HEK293 (cell line): ENCODE data around the gene DACT3.

Source experiments
- CTCF ChIP-seq: fragments of 450-650 bp; formaldehyde crosslinking; IDR thresholded peaks from 2 replicates; pipeline ENCODE4 v1.5.1; 2016; ENCODE audit warnings: missing biosample characterization, missing genetic modification characterization
- EGR2 ChIP-seq: fragments of 450-650 bp; formaldehyde crosslinking; IDR thresholded peaks from 2 replicates; pipeline ENCODE4 v1.5.1; 2016; ENCODE audit warnings: low read depth, missing biosample characterization, missing genetic modification characterization
- KLF10 ChIP-seq: fragments of 450-650 bp; IDR thresholded peaks from 2 replicates; pipeline ENCODE4 v1.5.1; 2018; ENCODE audit warnings: missing biosample characterization, mild to moderate bottlenecking, missing genetic modification characterization
- RBAK ChIP-seq: fragments of 450-650 bp; formaldehyde crosslinking; IDR thresholded peaks from 2 replicates; pipeline ENCODE4 v1.5.1; 2016; ENCODE audit warnings: missing biosample characterization, missing genetic modification characterization
- ZBTB10 ChIP-seq: fragments of 450-650 bp; formaldehyde crosslinking; IDR thresholded peaks from 2 replicates; pipeline ENCODE4 v1.5.1; 2016; ENCODE audit warnings: missing biosample characterization, missing genetic modification characterization
- ZNF174 ChIP-seq: fragments of 450-650 bp; formaldehyde crosslinking; IDR thresholded peaks from 2 replicates; pipeline ENCODE4 v1.5.0; 2017; ENCODE audit warnings: missing biosample characterization, mild to moderate bottlenecking, missing genetic modification characterization
- ZNF341 ChIP-seq: fragments of 450-650 bp; formaldehyde crosslinking; IDR thresholded peaks from 2 replicates; pipeline ENCODE4; 2016; ENCODE audit warnings: low read depth, missing biosample characterization, missing genetic modification characterization
- ZNF394 ChIP-seq: fragments of 450-650 bp; formaldehyde crosslinking; IDR thresholded peaks from 2 replicates; pipeline ENCODE4 v1.5.1; 2016; ENCODE audit warnings: missing biosample characterization, missing genetic modification characterization, mild to moderate bottlenecking, moderate library complexity, borderline replicate concordance
- ZNF404 ChIP-seq: fragments of 450-650 bp; formaldehyde crosslinking; IDR thresholded peaks from 2 replicates; pipeline ENCODE4 v1.5.1; 2017; ENCODE audit warnings: missing biosample characterization, missing genetic modification characterization
- ZNF488 ChIP-seq: fragments of 450-650 bp; formaldehyde crosslinking; IDR thresholded peaks from 2 replicates; pipeline ENCODE4 v1.5.1; 2016; ENCODE audit warnings: missing biosample characterization, missing genetic modification characterization
- ZNF548 ChIP-seq: fragments of 450-650 bp; formaldehyde crosslinking; IDR thresholded peaks from 2 replicates; pipeline ENCODE4 v1.5.1; 2016; ENCODE audit warnings: missing biosample characterization, missing genetic modification characterization
- ZNF596 ChIP-seq: fragments of 450-650 bp; IDR thresholded peaks from 2 replicates; pipeline ENCODE4 v1.5.0; 2018; ENCODE audit warnings: missing biosample characterization, mild to moderate bottlenecking, missing genetic modification characterization, moderate library complexity
- ZNF629 ChIP-seq: fragments of 450-650 bp; formaldehyde crosslinking; IDR thresholded peaks from 2 replicates; pipeline ENCODE4 v1.5.1; 2017; ENCODE audit warnings: missing biosample characterization, missing genetic modification characterization
- ZNF654 ChIP-seq: fragments of 450-650 bp; formaldehyde crosslinking; IDR thresholded peaks from 2 replicates; pipeline ENCODE4 v1.5.1; 2016; ENCODE audit warnings: low read depth, missing biosample characterization, missing genetic modification characterization
- ZNF692 ChIP-seq: fragments of 450-650 bp; formaldehyde crosslinking; IDR thresholded peaks from 2 replicates; pipeline ENCODE4 v1.5.1; 2016; ENCODE audit warnings: missing biosample characterization, missing genetic modification characterization
- ZNF707 ChIP-seq: fragments of 450-650 bp; formaldehyde crosslinking; IDR thresholded peaks from 2 replicates; pipeline ENCODE4 v1.5.1; 2016; ENCODE audit warnings: missing biosample characterization, missing genetic modification characterization
- ZNF776 ChIP-seq: fragments of 450-650 bp; formaldehyde crosslinking; IDR thresholded peaks from 2 replicates; pipeline ENCODE4 v1.5.0; 2017; ENCODE audit warnings: missing biosample characterization, missing genetic modification characterization, borderline replicate concordance
- ZNF843 ChIP-seq: fragments of 450-650 bp; formaldehyde crosslinking; IDR thresholded peaks from 2 replicates; pipeline ENCODE4 v1.5.1; 2016; ENCODE audit warnings: missing biosample characterization, missing genetic modification characterization
- ZSCAN5A ChIP-seq: fragments of 450-650 bp; formaldehyde crosslinking; IDR thresholded peaks from 2 replicates; pipeline ENCODE4 v1.5.1; 2016; ENCODE audit warnings: missing biosample characterization, missing genetic modification characterization
- TF ChIP-seq, protein P1 (sequence below): fragments of 450-650 bp; formaldehyde crosslinking; IDR thresholded peaks from 2 replicates; pipeline ENCODE4 v1.5.1; 2016; ENCODE audit warnings: missing biosample characterization, missing genetic modification characterization
- TF ChIP-seq, protein P2 (sequence below): fragments of 450-650 bp; formaldehyde crosslinking; optimal IDR thresholded peaks from 2 replicates; pipeline ENCODE3; 2016; ENCODE audit warnings: missing biosample characterization, mild to moderate bottlenecking, missing genetic modification characterization
- TF ChIP-seq, protein P3 (sequence below): fragments of 450-650 bp; IDR thresholded peaks from 2 replicates; pipeline ENCODE4 v1.5.1; 2018; ENCODE audit warnings: missing biosample characterization, mild to moderate bottlenecking, missing genetic modification characterization
- TF ChIP-seq, protein P4 (sequence below): fragments of 450-650 bp; formaldehyde crosslinking; IDR thresholded peaks from 2 replicates; pipeline ENCODE4 v1.5.1; 2016; ENCODE audit warnings: missing biosample characterization, missing genetic modification characterization
- TF ChIP-seq, protein P5 (sequence below): fragments of 450-650 bp; formaldehyde crosslinking; IDR thresholded peaks from 2 replicates; pipeline ENCODE4 v1.5.1; 2017; ENCODE audit warnings: missing biosample characterization, missing genetic modification characterization

Gene DACT3

DNA sequence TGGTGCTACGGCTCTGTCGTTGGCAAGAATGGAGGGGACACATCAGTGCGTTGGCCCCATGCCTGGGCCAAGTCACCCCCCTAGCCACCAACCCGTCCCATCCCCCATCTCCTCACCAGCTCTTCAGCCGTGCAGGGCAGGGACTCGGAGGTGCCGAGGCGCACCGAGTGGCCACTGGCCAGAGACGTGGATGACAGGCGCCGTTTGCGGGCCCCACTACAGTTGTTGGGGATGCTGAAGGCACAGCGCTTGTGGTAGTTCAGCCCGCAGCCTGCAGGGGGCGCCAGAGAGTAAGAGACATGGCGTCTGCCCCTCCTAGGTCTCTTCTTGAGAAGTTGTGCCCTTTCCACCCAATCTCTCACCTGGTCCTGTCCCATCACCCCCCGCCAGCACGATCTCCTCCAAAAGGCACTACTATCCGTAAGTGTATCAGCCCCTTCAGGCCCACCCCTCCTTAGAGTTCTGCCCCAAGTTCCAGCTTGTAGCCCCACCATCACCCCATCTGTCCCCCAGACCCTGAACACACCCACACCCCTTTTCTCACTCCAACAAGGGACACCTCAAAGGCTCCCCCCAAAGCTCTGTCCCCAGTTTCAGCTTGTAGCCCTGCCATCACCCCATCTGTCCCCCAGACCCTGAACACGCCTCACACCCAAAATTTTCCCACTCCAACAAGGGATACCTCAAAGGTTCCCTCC, 43.5 kb upstream of the DACT3 start (continued):
- TF ChIP-seq ZBTB10 (tag by site-specific recombination) (peak; percentile 39), CTCF (peak; percentile 91), ZNF776 (tag by site-specific recombination) (no peak), ZNF174 (no peak), EGR2 (no peak), ZNF394 (no peak), ZSCAN5A (tag by site-specific recombination) (no peak), ZNF654 (tag by site-specific recombination) (peak; percentile 26; the same call in 1 of the 2 replicates), ZNF596 (tag by site-specific recombination) (no peak), KLF10 (tag by site-specific recombination) (no peak), ZNF341 (tag by site-specific recombination) (0 out of 2 replicates have a peak, but pooled peaks have one; percentile 36), ZNF404 (tag by site-specific recombination) (no peak), ZNF548 (tag by site-specific recombination) (no peak), RBAK (no peak), ZNF707 (tag by site-specific recombination) (no peak), ZNF488 (tag by site-specific recombination) (no peak), ZNF692 (tag by site-specific recombination) (peak; percentile 93), ZNF629 (tag by site-specific recombination) (no peak), ZNF843 (tag by site-specific recombination) (no peak)
- TF ChIP-seq, protein P1, sequence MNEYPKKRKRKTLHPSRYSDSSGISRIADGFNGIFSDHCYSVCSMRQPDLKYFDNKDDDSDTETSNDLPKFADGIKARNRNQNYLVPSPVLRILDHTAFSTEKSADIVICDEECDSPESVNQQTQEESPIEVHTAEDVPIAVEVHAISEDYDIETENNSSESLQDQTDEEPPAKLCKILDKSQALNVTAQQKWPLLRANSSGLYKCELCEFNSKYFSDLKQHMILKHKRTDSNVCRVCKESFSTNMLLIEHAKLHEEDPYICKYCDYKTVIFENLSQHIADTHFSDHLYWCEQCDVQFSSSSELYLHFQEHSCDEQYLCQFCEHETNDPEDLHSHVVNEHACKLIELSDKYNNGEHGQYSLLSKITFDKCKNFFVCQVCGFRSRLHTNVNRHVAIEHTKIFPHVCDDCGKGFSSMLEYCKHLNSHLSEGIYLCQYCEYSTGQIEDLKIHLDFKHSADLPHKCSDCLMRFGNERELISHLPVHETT (tag by site-specific recombination) = no peak
- TF ChIP-seq, protein P2, sequence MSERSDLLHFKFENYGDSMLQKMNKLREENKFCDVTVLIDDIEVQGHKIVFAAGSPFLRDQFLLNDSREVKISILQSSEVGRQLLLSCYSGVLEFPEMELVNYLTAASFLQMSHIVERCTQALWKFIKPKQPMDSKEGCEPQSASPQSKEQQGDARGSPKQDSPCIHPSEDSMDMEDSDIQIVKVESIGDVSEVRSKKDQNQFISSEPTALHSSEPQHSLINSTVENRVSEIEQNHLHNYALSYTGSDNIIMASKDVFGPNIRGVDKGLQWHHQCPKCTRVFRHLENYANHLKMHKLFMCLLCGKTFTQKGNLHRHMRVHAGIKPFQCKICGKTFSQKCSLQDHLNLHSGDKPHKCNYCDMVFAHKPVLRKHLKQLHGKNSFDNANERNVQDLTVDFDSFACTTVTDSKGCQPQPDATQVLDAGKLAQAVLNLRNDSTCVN (tag by site-specific recombination) = no peak
- TF ChIP-seq, protein P3, sequence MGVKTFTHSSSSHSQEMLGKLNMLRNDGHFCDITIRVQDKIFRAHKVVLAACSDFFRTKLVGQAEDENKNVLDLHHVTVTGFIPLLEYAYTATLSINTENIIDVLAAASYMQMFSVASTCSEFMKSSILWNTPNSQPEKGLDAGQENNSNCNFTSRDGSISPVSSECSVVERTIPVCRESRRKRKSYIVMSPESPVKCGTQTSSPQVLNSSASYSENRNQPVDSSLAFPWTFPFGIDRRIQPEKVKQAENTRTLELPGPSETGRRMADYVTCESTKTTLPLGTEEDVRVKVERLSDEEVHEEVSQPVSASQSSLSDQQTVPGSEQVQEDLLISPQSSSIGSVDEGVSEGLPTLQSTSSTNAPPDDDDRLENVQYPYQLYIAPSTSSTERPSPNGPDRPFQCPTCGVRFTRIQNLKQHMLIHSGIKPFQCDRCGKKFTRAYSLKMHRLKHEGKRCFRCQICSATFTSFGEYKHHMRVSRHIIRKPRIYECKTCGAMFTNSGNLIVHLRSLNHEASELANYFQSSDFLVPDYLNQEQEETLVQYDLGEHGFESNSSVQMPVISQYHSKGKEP (tag by site-specific recombination) = no peak
- TF ChIP-seq, protein P4, sequence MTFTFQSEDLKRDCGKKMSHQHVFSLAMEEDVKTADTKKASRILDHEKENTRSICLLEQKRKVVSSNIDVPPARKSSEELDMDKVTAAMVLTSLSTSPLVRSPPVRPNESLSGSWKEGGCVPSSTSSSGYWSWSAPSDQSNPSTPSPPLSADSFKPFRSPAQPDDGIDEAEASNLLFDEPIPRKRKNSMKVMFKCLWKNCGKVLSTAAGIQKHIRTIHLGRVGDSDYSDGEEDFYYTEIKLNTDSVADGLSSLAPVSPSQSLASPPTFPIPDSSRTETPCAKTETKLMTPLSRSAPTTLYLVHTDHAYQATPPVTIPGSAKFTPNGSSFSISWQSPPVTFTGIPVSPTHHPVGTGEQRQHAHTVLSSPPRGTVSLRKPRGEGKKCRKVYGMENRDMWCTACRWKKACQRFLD (tag by site-specific recombination) = no peak
- TF ChIP-seq, protein P5, sequence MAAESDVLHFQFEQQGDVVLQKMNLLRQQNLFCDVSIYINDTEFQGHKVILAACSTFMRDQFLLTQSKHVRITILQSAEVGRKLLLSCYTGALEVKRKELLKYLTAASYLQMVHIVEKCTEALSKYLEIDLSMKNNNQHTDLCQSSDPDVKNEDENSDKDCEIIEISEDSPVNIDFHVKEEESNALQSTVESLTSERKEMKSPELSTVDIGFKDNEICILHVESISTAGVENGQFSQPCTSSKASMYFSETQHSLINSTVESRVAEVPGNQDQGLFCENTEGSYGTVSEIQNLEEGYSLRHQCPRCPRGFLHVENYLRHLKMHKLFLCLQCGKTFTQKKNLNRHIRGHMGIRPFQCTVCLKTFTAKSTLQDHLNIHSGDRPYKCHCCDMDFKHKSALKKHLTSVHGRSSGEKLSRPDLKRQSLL (tag by site-specific recombination) = no peak
